DMS 273 (cell line): ENCODE results near the gene DDR2.
"Not testable (repeated sequence)": the region's sequence is repeated elsewhere in the genome, so short reads cannot be mapped to it uniquely, and the experiment has no call there.

Experiments used
- DNase-seq: peaks from one replicate; lab custom pipeline; 2025; ENCODE audit not compliant: unreplicated experiment; lab: John Stamatoyannopoulos, UW

The DDR2 gene

GRCh38 chr1:162753998-162754585, 121.8 kb downstream of the DDR2 start:
- no peak for DNase-seq

- peak; percentile 58 for DNase-seq
Measured at GRCh38 chr1:162755306-162755705, 123.0 kb downstream of the DDR2 start.

DNA sequence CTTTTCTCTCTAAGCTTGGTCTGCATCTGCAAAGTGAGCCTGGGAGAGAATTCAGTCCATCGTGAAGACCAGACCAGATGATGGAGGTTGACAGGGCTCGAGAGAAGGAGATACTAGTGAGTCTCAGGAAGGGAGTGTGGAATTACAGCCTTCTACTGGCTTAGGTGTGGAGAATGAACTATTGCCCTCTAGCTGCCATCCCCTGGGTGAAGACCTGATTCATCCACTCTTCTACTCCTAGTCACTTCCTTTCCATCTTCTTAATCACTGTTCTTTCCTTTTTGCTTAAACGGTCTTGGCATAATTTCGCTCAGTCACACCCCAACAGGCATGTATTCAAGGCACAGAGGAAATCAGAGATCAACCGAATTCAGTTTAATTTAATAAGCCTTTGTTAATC, 124.3 kb downstream of the DDR2 start:
- no peak for DNase-seq

GRCh38 chr1:162757476-162757875, 125.2 kb downstream of the DDR2 start:
- DNase-seq, result no peak

DNA sequence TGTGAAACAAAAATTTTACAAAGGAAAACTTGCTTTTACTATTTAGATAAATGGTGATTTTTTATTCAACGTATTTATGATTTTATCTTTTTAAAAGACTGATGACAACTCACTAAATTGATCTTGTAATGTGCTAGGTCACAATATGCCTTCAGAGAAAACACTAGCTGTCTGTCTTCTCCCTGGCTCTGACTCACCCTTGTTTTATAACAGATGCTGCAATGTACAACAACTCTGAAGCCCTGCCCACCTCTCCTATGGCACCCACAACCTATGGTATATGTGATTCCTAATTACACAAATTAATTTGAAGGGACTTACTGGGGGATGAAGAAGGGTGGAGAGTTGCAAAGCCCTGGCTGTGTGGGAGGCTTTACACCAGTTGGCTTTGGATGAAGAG, 133.5 kb downstream of the DDR2 start:
- DNase-seq, result no peak

DNA sequence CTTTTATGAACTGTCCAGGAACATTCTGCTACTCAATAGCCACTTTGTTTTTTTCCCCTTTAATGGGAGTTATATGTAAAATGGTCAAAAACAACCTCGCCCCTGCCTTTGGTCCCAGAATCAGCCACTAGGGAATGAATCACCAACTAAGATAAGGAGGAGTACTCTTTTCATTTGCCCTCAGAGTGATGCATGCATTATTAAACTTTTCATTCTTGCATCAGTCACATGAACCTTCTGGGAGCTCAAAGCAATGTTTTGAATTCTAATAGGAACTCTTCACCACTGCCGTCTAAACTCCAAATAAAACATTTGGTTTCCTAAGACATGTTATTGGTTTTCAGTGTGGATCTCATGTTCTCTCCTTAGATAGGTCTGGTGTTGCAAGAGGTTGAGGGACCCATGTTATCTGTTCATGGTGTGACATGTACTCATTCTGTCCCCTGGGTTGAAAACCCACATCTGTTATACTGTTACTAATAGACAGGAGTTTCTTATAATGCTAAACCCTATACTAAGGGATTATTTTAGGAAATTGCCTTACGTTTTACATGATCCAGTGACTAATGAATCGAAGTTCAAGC, 140.4 kb downstream of the DDR2 start:
- no peak for DNase-seq

- DNase-seq, result no peak
Measured at GRCh38 chr1:162774007-162774406, 141.7 kb downstream of the DDR2 start.

DNA sequence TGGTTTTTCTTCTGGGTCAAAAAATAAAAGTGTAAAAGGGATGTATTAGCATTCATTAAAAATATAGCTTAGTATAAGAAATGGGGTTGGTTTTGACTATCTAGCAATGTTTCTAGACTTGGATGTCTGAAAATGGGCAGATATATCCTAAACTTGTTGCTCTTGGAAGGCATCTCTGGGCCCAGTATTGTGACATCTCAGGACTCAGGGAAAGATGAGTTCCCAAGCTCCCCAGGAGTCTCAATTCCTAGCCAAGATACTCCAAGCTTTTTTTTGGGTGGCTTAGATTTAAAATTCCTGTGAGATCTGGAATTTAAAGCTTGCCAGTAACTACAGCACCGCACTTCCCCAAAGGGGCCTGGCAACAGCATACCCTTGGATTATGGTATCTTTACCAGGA, 146.8 kb downstream of the DDR2 start:
- no peak for DNase-seq

GRCh38 chr1:162782671-162783070, 150.4 kb downstream of the DDR2 start:
- DNase-seq, result no peak

- DNase-seq, result not testable (repeated sequence)
Measured at GRCh38 chr1:162784926-162785325, 152.7 kb downstream of the DDR2 start.

DNA sequence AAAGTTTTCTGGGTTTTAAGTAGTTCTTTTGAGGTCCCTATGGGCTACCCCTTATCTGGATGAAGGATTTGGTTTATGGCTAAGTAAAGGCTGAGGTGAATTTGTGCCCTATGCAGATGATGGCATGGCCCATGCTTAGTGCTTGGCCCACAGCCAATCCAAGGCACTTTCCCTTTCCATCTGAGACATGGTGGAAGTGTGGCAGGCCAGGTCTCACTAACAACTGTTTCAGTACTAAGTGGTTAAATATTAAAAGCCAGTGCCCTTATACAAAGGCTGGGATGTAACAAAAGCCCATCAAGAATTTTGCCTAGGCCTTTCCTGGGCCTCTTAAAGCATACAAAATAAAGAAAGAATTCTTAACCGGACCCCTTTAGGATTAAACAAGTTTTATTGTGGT, 156.5 kb downstream of the DDR2 start:
- peak; percentile 52 for DNase-seq

DNA sequence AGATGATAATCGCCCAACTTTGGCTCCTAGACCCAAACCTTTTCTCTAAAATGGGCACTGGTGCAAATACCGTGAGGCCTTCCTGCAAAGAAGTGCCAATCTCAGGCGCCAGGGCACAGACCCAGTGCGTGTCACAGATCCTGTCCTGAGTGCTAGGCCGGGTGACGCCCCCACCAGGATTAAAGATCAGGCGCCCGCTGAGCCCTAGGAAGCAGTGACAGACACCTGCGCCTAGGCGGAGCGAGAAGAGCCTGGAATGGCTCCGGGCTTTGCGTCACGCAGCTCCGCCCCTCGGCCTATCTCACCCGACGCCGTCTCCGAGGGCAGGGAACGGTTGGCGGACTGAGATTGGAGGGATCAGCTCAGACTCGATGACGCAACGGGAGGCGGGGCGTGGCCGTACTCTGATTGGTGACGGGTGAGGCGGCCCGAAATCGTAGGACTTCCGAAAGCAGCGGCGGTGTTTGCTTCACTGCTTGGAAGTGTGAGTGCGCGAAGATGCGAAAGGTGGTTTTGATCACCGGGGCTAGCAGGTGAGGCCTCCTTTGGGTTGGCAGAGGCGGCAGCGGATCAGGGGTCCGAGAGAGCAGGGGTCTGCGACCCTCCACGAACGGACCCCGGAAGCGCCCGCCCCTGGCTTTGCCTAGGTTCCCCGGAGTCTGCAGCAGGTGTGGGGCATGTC, 158.2 kb downstream of the DDR2 start, which contains the start of gene HSD17B7:
HSD17B7 (plus strand) TSS at position 400 of the 682 bp plus-strand sequence; CDS start at position 499, 99 bp downstream.
- peak; percentile 90 for DNase-seq

DNA sequence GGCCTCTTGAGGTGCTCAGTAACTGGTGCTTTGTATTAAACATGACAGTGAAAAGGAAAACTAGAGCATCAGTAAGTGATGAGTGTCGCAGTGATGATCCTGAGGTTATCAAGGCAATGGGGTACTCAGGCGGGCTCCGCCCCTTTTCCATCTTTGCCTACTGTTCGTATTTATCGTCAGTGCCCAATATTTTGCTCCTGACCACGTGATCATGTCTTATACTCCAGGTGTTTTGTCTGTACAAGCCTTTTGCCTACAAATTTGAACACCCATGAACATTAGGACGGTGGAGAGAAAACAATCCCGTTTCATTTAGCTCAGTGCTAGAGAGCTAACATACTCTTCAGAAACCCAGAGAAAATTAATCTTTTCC, 158.7 kb downstream of the DDR2 start:
- peak; percentile 39 for DNase-seq

DNA sequence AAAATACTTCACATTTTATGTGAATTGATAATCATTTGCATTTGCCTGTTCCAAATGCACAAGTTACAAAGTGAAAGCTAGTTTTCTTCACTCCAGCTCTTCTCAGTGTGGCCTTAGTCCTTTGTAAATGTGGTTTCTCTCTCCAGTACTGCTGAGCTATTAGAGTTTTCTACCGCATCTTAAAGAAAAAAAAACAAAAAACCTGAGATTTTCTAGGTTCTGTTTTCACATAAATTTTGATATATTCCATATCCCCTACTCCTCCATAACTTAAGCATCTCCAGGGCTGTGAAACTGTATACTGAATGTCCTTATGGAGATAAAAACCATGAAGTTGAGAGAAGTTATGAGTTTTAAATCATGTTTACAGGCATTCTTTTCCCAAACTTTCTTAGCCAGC, 162.0 kb downstream of the DDR2 start:
- DNase-seq, result not testable (repeated sequence)

DNA sequence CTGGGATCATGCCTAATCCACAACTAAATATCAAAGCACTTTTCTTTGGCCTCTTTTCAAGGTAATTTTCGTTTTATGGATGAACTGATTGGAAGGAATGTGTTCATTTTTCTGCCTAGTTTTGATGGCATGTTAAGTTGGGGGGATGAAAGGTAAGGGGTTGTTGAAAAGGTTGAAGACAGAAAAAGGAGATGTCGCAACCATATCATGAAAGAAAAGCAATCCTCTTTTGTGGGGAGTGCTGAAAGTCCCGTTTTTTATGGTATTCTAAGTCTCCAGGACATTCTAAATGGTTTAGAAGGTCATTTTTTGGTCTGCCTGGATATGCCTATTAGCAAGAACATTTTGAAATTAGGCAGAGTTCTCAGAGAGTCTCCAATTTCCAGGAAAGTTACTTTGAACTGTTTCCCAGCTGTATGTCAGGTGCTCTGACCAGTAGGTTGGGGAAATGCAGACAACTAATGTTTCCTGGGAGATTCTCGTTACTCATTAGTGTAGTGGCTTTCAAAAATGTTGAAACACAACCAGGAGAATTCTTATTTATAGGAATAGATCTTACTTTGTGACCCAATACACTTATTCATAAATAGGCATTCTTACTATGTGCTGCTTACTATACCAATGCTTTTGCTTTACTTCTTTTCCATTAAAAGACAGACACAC, 164.5 kb downstream of the DDR2 start:
- not testable (repeated sequence) for DNase-seq

DNA sequence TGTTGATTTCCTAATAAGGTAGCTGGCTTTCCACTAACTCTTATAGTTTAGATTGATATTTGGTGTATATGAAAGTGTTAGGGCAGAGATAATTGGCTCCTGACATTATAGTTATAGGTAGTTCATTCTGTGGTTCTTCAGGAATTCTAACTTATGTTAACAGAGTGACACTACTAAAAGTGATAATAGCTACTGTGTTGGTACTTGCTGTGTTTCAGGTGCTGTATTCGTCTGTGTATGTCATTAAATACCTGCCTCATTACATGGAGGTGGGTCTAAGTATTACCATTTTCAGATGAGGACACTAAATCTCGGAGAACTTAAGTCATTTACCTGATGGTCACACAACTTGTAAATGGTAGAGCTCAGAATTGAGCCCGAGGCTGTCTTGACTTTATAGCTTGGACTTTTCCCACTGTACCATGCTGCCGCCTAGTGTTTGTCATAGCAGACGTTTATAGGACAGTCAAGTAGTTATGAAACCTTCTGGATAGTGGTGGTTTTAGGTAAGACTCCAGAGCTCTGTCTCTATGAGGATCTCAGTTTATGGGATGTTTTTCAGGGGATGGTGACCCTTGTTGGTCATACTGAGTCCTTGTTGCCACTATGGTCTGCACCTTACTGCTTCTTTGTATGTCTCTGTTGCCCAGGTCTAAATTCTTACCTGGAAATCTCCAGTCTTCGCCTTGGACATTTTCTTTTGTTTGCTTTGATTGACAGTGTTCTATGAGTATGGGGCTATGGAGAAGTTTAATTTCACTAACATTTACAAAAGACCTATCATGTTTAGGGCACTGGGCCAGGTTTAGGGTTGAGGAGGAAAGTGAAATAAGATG, 167.9 kb downstream of the DDR2 start:
- DNase-seq, result peak; percentile 79

DNA sequence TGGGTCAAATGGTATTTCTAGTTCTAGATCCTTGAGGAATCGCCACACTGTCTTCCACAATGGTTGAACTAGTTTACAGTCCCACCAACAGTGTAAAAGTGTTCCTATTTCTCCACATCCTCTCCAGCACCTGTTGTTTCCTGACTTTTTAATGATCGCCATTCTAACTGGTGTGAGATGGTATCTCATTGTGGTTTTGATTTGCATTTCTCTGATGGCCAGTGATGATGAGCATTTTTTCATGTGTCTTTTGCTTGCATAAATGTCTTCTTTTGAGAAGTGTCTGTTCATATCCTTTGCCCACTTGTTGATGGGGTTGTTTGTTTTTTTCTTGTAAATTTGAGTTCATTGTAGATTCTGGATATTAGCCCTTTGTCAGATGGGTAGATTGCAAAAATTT, 175.2 kb downstream of the DDR2 start:
- not testable (repeated sequence) for DNase-seq

DNA sequence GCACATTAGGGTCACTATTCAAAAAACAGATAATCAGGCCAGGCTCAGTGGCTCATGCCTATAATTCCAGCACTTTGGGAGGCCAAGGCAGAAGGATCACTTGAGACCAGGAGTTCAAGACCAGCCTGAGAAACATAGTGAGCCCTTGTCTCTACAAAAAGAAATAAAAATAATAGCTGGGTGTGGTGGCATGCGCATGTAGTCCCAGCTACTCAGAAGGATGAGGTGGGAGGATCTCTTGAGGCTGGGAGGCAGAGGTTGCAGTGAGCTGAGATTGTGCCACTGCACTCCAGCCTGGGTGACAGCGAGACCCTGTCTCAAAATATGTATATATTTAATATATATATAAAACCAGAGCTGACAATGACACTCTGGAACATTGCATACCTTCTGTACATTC, 180.1 kb downstream of the DDR2 start:
- not testable (repeated sequence) for DNase-seq

- DNase-seq, result not testable (repeated sequence)
Measured at GRCh38 chr1:162818136-162818535, 185.9 kb downstream of the DDR2 start.

DNA sequence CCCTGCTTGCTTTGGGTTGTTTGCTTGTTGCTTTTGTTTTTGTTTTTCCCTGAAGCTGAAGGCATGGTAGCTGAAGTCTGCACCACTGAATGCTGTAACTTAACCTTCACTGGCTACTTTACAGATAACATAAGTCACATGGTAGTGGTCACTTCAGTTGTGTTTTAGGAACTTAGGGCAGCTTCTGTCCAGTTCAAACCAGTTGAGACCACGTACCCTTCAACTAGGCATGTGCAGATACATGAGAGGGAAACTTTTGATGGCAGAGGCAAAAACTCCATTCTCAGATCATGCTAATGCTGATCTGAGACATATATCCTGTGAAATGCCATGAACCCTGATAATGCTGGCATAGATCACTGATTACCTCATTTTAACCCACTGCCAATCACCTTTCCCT, 186.4 kb downstream of the DDR2 start:
- not testable (repeated sequence) for DNase-seq
